Mucosa of stomach (tissue), 1 donor: ENCODE results near the gene GLTP.

Experiments used
- H3K27me3 ChIP-seq: one replicate; pipeline ENCODE4 v1.7.0; 2013; ENCODE audit warnings: mild to moderate bottlenecking, low read length; ENCODE audit not compliant: control insufficient read depth, insufficient read depth
- H3K36me3 ChIP-seq: one replicate; pipeline ENCODE4 v1.7.0; 2013; ENCODE audit warnings: low read length; ENCODE audit not compliant: control insufficient read depth, insufficient read depth
- H3K4me1 ChIP-seq: one replicate; pipeline ENCODE4 v1.7.0; 2013; ENCODE audit warnings: mild to moderate bottlenecking, low read length; ENCODE audit not compliant: control insufficient read depth, insufficient read depth
- H3K4me3 ChIP-seq: one replicate; pipeline ENCODE4 v1.7.0; 2013; ENCODE audit warnings: low read length
- H3K9ac ChIP-seq: one replicate; pipeline ENCODE4 v1.7.0; 2013; ENCODE audit warnings: mild to moderate bottlenecking, low read length, moderate library complexity
- H3K9me3 ChIP-seq: one replicate; pipeline ENCODE4 v1.7.0; 2013; ENCODE audit warnings: mild to moderate bottlenecking, low read length, moderate library complexity; ENCODE audit not compliant: control insufficient read depth
- donor health status: Pancreatic carcinoma.

The GLTP gene

DNA sequence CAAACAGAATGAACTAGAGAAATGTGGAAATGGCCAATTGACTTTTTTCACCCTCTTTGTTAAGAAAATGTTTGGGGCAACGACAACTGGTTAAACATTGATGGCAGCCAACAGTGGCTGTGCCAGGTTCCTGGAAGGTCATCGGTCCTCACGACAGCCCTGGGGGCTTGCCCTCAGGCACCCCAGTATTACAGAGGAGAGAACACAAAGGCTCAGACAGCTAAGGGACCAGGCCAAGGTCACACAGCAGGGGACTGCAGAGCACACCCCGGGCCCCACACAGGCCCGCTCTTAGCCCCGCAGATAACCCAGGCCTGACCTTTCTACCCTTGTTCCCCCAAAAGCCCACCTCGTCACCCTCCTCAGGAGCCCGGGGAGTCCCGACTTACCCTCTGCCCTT, 48.4 kb downstream of the GLTP start:
- Histone ChIP-seq H3K4me3 (no peak overlapping the region), H3K4me1 (peaks cover 7% of the 10 kb centered on the region), H3K9me3 (no peaks in the 10 kb centered on the region), H3K36me3 (no peaks in the 10 kb centered on the region), H3K27me3 (peaks cover 20% of the 10 kb centered on the region), H3K9ac (no peak overlapping the region)

- peaks cover 20% of the 10 kb centered on the region for H3K27me3 ChIP-seq
- no peak overlapping the region for H3K4me3 ChIP-seq
- H3K36me3 ChIP-seq: no peaks in the 10 kb centered on the region
- no peaks in the 10 kb centered on the region for H3K9me3 ChIP-seq
- H3K9ac ChIP-seq: no peak overlapping the region
- H3K4me1 ChIP-seq: peaks cover 7% of the 10 kb centered on the region
Measured at GRCh38 chr12:109831365-109831764, 49.0 kb downstream of the GLTP start.

DNA sequence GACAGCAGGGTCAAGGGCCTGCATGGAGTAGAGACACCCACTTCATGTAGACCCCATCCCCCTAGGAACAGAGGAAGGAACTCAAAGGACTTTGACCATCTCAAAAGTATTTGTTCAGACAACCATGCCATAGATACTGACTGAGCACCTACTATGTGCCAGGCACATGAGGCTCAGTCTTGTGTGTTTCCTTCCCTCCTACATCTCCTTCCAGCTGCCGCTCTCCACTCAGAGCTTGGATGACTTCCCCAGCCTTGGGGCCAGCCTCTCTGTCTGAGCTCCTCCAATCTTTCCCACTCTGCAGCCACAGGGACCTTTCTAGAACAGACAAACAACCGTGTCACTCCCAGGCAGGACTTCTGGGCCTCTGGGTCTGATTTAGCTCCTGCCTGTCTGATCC, 49.6 kb downstream of the GLTP start:
- Histone ChIP-seq H3K36me3 (no peaks in the 10 kb centered on the region), H3K9me3 (no peaks in the 10 kb centered on the region), H3K27me3 (peaks cover 20% of the 10 kb centered on the region), H3K4me3 (no peak overlapping the region), H3K9ac (no peak overlapping the region), H3K4me1 (peaks cover 7% of the 10 kb centered on the region)

- H3K36me3 ChIP-seq: no peaks in the 10 kb centered on the region
- H3K9ac ChIP-seq: no peak overlapping the region
- no peak overlapping the region for H3K4me3 ChIP-seq
- H3K27me3 ChIP-seq: peaks cover 20% of the 10 kb centered on the region
- no peaks in the 10 kb centered on the region for H3K9me3 ChIP-seq
- H3K4me1 ChIP-seq: peaks cover 7% of the 10 kb centered on the region
Measured at GRCh38 chr12:109830267-109830666, 50.1 kb downstream of the GLTP start.

DNA sequence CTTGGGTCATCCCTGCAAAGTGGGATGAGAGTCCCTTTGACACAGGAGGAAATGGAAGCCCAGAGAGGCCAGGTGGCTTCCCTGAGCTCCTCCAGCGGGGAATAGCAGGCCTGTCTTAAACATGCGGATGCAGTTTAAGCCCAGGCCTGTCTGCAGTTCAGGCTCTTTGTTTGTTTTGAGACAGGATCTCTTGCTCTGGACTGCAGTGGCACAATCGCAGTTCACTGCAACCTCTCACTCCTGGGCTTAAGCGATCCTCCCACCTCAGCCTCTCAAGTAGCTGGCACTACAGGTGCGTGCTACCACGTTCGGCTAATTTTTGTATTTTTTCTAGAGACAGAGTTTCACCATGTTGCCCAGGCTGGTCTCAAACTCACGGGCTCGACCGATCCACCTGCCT, 50.7 kb downstream of the GLTP start:
- Histone ChIP-seq H3K4me3 (no peak overlapping the region), H3K36me3 (no peaks in the 10 kb centered on the region), H3K27me3 (peaks cover 20% of the 10 kb centered on the region), H3K4me1 (peaks cover 7% of the 10 kb centered on the region), H3K9me3 (no peaks in the 10 kb centered on the region), H3K9ac (no peak overlapping the region)

DNA sequence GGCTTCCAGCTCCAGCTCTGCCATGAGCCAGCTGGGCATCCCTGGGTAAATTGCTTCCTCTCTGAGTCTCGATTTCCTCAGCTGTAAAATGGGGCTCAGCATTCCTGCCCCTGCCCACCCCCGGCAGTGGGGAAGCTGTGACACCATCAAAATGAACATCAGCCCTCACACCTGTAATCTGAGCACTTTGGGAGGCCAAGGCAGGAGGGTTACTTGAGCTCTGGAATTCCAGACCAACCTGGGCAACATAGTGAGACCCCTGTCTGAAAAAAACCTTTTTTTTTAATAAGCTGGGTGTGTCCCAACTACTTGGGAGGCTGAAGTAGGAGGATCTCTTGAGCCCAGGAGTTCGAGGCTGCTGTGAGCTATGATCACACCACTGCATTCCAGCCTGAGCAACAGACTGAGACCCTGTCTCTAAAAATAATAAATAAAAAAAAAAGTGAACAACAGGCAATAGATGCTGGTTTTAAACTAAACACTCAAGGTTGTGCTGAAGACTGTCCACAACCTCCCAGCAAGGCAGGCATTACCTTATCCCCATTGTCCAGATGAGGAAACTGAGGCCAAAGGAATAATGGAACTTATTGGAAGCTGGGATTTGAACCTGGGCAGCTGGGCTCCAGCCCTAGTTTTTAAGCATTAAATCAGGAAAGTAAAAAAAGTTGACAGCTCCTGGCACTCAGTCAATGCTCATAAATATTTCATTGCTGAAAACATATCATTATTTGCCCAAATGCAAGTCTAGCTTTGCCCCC, 51.4 kb downstream of the GLTP start:
- H3K9me3 ChIP-seq: no peaks in the 10 kb centered on the region
- H3K4me3 ChIP-seq: no peak overlapping the region
- peaks cover 7% of the 10 kb centered on the region for H3K4me1 ChIP-seq
- H3K27me3 ChIP-seq: peaks cover 20% of the 10 kb centered on the region
- no peaks in the 10 kb centered on the region for H3K36me3 ChIP-seq
- H3K9ac ChIP-seq: no peak overlapping the region

DNA sequence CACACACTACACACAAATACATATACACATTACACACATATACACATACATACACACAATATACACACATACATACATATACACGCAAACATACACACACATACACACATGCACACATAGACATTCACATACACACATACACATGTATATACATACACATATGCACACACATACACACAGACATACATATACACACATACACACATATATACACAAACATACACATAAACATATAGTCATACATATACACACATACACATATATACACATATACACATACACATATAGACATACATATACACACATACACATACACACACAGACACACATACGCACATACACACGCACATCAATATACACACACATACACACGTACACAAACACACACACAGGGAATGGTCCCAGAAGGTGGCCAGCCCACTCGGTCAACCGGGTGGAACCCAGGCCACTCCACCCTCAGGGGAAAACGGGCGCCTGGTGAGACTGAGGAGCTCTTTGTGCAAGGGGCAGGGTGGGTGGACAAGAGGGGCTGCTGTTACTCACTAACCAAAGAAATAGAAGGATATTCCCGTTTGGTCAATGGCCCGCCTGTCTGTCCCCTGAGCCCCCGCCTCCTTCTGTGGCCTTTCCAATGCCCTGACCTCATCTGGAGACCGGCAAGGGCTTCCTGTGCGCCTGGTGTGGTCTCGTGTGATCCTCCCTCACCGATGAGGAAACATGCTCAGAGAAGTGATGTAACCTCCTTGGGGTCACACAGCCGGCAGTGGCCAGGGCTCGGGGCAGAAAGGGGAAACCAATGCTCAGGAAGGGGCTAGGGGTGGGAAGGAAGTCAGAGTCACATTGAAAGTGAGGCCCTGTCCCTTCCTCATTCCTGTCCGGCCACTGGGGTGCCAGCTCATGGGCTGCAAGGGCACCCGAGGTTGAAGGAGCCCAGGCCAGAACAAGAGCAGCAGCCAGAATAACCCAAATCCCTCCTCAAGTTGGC, 52.5 kb downstream of the GLTP start:
- Histone ChIP-seq H3K36me3 (no peaks in the 10 kb centered on the region), H3K4me1 (peaks cover 13% of the 10 kb centered on the region), H3K9me3 (no peaks in the 10 kb centered on the region), H3K9ac (no peak overlapping the region), H3K27me3 (peaks cover 11% of the 10 kb centered on the region), H3K4me3 (no peak overlapping the region)

DNA sequence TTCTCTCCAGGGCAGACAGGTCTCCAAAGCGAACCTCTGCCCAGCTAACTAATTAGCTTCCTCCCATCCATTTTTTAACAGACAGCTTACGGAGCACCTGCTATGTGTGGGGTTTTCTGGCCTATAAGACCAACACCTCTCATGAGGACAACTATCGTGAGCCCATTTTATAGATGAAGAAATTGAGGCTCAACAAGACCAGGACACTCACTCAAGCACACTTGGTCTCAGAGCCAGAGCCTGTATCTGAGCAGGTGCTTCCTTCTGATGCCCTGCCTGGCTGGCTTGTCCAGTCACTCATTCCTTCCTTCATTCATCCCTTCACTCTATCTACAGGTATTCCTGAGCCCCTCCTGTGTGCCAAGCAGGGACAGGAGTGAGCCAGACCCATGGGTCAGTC, 53.3 kb downstream of the GLTP start:
- H3K27me3 ChIP-seq: peaks cover 5% of the 10 kb centered on the region
- H3K4me1 ChIP-seq: peaks cover 13% of the 10 kb centered on the region
- no peak overlapping the region for H3K4me3 ChIP-seq
- H3K36me3 ChIP-seq: no peaks in the 10 kb centered on the region
- no peaks in the 10 kb centered on the region for H3K9me3 ChIP-seq
- H3K9ac ChIP-seq: no peak overlapping the region

DNA sequence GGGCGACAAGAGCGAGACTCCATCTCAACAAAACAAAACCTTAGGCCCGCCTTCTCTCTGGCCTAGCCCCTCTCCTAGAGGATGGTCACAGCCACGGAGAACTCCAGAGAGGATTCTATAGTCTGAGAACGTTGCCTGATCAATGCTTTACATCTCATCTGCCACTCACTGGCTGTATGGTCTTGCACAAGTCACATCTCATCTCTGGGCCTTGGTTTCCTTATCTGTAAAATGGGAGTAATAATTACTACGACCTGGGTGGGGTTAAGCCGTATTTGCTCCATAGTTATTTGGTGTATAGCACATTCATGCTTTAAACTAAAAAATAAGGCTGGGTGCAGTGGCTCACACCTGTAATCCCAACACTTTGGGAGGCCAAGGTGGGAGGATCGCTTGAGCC, 55.6 kb downstream of the GLTP start:
- peaks cover 11% of the 10 kb centered on the region for H3K4me1 ChIP-seq
- H3K4me3 ChIP-seq: no peak overlapping the region
- no peaks in the 10 kb centered on the region for H3K27me3 ChIP-seq
- no peak overlapping the region for H3K9ac ChIP-seq
- H3K9me3 ChIP-seq: no peaks in the 10 kb centered on the region
- H3K36me3 ChIP-seq: no peaks in the 10 kb centered on the region

DNA sequence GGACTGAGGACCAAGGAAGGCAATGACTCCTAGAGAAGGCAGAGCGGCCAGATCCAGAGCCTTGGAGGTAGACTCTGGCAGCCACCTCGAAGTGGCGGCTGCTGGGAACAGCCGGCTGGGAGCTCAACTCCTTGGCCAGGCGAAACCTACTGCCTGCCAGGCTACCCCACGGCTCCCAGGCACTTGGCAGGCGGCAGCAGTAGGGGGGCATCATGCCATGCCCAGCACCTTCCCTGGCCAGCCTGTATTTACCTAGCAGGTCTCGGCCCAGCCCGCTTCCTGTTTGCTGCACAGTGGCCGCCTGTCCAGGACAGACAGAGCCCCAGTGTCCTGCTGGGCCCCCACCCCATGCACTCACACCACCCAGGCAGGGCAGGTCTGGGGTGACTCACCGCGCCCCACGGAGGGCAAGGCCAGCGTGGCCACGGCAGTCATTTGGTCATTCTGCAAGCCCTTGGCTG, 57.4 kb downstream of the GLTP start:
- H3K9ac ChIP-seq: no peak overlapping the region
- no peak overlapping the region for H3K4me3 ChIP-seq
- no peaks in the 10 kb centered on the region for H3K9me3 ChIP-seq
- H3K27me3 ChIP-seq: no peaks in the 10 kb centered on the region
- H3K36me3 ChIP-seq: no peaks in the 10 kb centered on the region
- H3K4me1 ChIP-seq: peaks cover 11% of the 10 kb centered on the region

GRCh38 chr12:109822416-109822815, 57.9 kb downstream of the GLTP start:
- H3K4me3 ChIP-seq: no peak overlapping the region
- H3K27me3 ChIP-seq: no peaks in the 10 kb centered on the region
- H3K36me3 ChIP-seq: no peaks in the 10 kb centered on the region
- H3K4me1 ChIP-seq: peaks cover 11% of the 10 kb centered on the region
- H3K9me3 ChIP-seq: no peaks in the 10 kb centered on the region
- no peak overlapping the region for H3K9ac ChIP-seq

DNA sequence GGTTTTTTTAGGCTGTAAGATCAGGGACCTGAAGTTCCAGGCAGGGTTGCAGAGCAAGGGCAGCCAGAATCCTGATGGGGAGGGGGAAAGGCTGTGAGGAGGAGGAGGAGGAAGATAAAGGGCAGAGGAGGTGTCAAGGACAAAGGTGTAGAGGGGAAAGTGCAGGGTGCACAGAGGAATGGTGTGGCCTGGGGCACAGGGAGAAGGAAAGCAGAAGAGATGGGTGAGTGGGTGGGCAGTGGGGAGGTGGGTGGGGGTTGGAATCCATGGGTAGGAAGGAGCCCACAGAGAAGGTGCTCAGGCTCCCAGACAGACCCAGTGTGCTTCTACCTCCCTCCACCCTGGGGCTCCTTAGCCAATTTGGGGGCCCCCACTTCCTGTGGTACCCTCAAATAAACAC, 58.4 kb downstream of the GLTP start:
- H3K4me3 ChIP-seq: no peak overlapping the region
- no peaks in the 10 kb centered on the region for H3K9me3 ChIP-seq
- H3K4me1 ChIP-seq: peaks cover 11% of the 10 kb centered on the region
- H3K27me3 ChIP-seq: no peaks in the 10 kb centered on the region
- no peak overlapping the region for H3K9ac ChIP-seq
- H3K36me3 ChIP-seq: no peaks in the 10 kb centered on the region
